SK-N-MC (cell line): ENCODE data around the gene BLACAT1.

ENCODE experiments used
- EZH2 ChIP-seq: fragments of 200-600 bp; sonication (generic); IDR thresholded peaks from one replicate; pipeline ENCODE4 v1.6.1; 2017; ENCODE audit warnings: antibody characterized with exemption
- FOXP2 ChIP-seq: optimal IDR thresholded peaks from 2 replicates; pipeline ENCODE3; 2011; ENCODE audit warnings: mild to moderate bottlenecking, moderate library complexity; ENCODE audit not compliant: insufficient read depth; ENCODE audit errors: extremely low read length, control extremely low read depth
- POLR2AphosphoS5 ChIP-seq: IDR thresholded peaks from 2 replicates; pipeline ENCODE4 v1.6.1; 2012; ENCODE audit warnings: mild to moderate bottlenecking, low read depth, low read length, borderline replicate concordance

GRCh38 chr1:205455581-205456382 is at the start of gene BLACAT1:
- TF ChIP-seq POLR2AphosphoS5 (no peak), EZH2 (no peak), FOXP2 (no peak)
